ENCODE data around the gene NPAS3.

- TF ChIP-seq CTCF (IDR thresholded peaks at IDR 0.05 in 8 of 11, conservative IDR thresholded peaks at IDR 0.05 in 3 of 11): no peak
- TF ChIP-seq POLR2A (IDR thresholded peaks at IDR 0.05): no peak
These were observed 552.4 kb downstream of the NPAS3 start for GRCh38 chr14:33491112-33491511.
